Omental fat pad (tissue), 4 donors: ENCODE measurements around the gene PSME3. TPM values are rescaled to one million over a fixed set of nuclear protein-coding genes. Genes with fewer than 3 reads are reported as not detected.
"Not testable (repeated sequence)": the region's sequence is repeated elsewhere in the genome, so short reads cannot be mapped to it uniquely, and the experiment has no call there.

Experiments
- ATAC-seq: fragments of 150-250 bp; one replicate; pipeline ENCODE4 v1.9.1; 2016; ENCODE audit warnings: mild to moderate bottlenecking, moderate library complexity; ENCODE audit not compliant: low FRiP score
- DNase-seq: peaks from one replicate; pipeline ENCODE4 v3.0.0-alpha.2; 2019; ENCODE audit warnings: low spot score
- CTCF ChIP-seq, 3 donors: fragments of 450-650 bp; IDR thresholded peaks; one replicate each; pipeline ENCODE4 v1.5.1; 2016 to 2017; ENCODE audit warnings: antibody characterized with exemption in 3 of 3, mild to moderate bottlenecking in 3 of 3, moderate library complexity in 2 of 3
- total RNA-seq, 4 donors: library from RNA; depleted of rRNA; stranded (reverse); fragments of >200 nt; gene quantifications; one replicate each; pipeline ENCODE4 v1.1.0, GENCODE V29; 2016

PSME3 gene
- total RNA-seq, 4 donors from 2014 or later = 72.1 to 122 (median 77.8) TPM

- TF ChIP-seq CTCF (IDR thresholded peaks at IDR 0.05) = no peak
- ATAC-seq = no peak
- no peak for DNase-seq
Observed at GRCh38 chr17:42872251-42872965, 39.2 kb downstream of the PSME3 start.

- no peak for TF ChIP-seq CTCF (IDR thresholded peaks at IDR 0.05)
- ATAC-seq = no peak
- DNase-seq = no peak
Observed at GRCh38 chr17:42873315-42873714, 40.1 kb downstream of the PSME3 start.

- not testable (repeated sequence) for DNase-seq, ATAC-seq
Observed at GRCh38 chr17:42873932-42874695, 40.9 kb downstream of the PSME3 start.

GRCh38 chr17:42877037-42877436 lies 43.8 kb downstream of the PSME3 start:
- no peak for TF ChIP-seq CTCF (IDR thresholded peaks at IDR 0.05)
- ATAC-seq (no peak), DNase-seq (no peak)

- no peak for TF ChIP-seq CTCF (IDR thresholded peaks at IDR 0.05)
- ATAC-seq = no peak
- DNase-seq = no peak
Observed at GRCh38 chr17:42878123-42878880, 45.1 kb downstream of the PSME3 start.

GRCh38 chr17:42878924-42879595 lies 45.9 kb downstream of the PSME3 start:
- TF ChIP-seq CTCF (IDR thresholded peaks at IDR 0.05) = no peak
- DNase-seq = no peak
- ATAC-seq = no peak

GRCh38 chr17:42879596-42879985 lies 46.4 kb downstream of the PSME3 start:
- DNase-seq (no peak), ATAC-seq (no peak)
- TF ChIP-seq CTCF (IDR thresholded peaks at IDR 0.05) = no peak
